Osteocyte (in vitro differentiated cells): ENCODE results near the gene PTPRM. TPM values are rescaled to one million over a fixed set of nuclear protein-coding genes. Genes with fewer than 3 reads are reported as not detected.

ENCODE experiments used
- DNase-seq: peaks from one replicate; pipeline ENCODE4 v3.0.0; 2021; ENCODE audit warnings: mixed read lengths; ENCODE audit not compliant: unreplicated experiment; ENCODE audit errors: extremely low spot score
- H3K27ac Mint-ChIP-seq: one replicate; pipeline ENCODE4 v1.8.0; 2021; ENCODE audit warnings: mild to moderate bottlenecking, mixed read lengths; ENCODE audit not compliant: unreplicated experiment
- H3K27me3 Mint-ChIP-seq: one replicate; pipeline ENCODE4 v1.8.0; 2021; ENCODE audit warnings: mixed read lengths; ENCODE audit not compliant: unreplicated experiment
- H3K36me3 Mint-ChIP-seq: one replicate; pipeline ENCODE4 v1.8.0; 2021; ENCODE audit warnings: mixed read lengths; ENCODE audit not compliant: unreplicated experiment
- H3K4me1 Mint-ChIP-seq: one replicate; pipeline ENCODE4 v1.8.0; 2021; ENCODE audit warnings: mixed read lengths; ENCODE audit not compliant: unreplicated experiment
- H3K4me3 Mint-ChIP-seq: one replicate; pipeline ENCODE4 v1.8.0; 2021; ENCODE audit warnings: mild to moderate bottlenecking, moderate library complexity, mixed read lengths; ENCODE audit not compliant: unreplicated experiment
- H3K9me3 Mint-ChIP-seq: one replicate; pipeline ENCODE4 v1.8.0; 2021; ENCODE audit warnings: mixed read lengths; ENCODE audit not compliant: unreplicated experiment
- CTCF ChIP-seq: fragments of 200-600 bp; sonication (generic); IDR thresholded peaks from 2 replicates; pipeline ENCODE4 v1.5.0; 2021; ENCODE audit warnings: antibody characterized with exemption, mild to moderate bottlenecking, moderate library complexity
- total RNA-seq: library from RNA; stranded (reverse); gene quantifications from 2 replicates; pipeline ENCODE4 v1.2.1, GENCODE V29; 2021

Gene PTPRM
- total RNA-seq, 1 donor from 2014 or later, result 105 TPM

GRCh38 chr18:7557973-7558372 lies 9.1 kb upstream of the PTPRM start:
- Mint-ChIP-seq H3K9me3 (no peaks in the 10 kb centered on the region), H3K27ac (no peak overlapping the region), H3K4me3 (no peak overlapping the region), H3K4me1 (peaks cover 6% of the 10 kb centered on the region), H3K36me3 (no peaks in the 10 kb centered on the region), H3K27me3 (no peaks in the 10 kb centered on the region)
- DNase-seq, result no peak
- TF ChIP-seq CTCF, result no peak

DNA sequence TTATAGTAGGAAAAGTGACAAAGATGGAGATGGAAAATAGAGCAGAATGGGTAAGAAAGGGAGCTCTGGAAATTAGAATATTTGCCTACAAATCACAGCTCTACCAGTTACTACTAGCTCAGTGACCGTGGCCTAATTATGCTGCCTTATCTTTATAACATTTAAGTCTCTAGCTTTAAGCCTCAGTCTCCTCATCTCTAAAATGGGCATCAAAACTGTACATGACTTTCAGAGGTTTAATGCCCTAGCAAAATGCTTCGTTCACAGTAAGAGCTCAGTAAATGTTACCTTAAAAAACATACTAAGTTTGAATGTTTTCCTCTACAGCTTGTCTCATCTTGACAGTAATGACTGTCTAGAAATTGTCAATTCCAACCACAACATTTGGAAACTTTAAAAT lies 8.3 kb upstream of the PTPRM start:
- no peak for TF ChIP-seq CTCF
- Mint-ChIP-seq H3K36me3 (no peaks in the 10 kb centered on the region), H3K27ac (no peak overlapping the region), H3K4me3 (no peak overlapping the region), H3K4me1 (peaks cover 6% of the 10 kb centered on the region), H3K27me3 (no peaks in the 10 kb centered on the region), H3K9me3 (no peaks in the 10 kb centered on the region)
- no peak for DNase-seq

GRCh38 chr18:7559709-7560319 lies 7.3 kb upstream of the PTPRM start:
- no peaks in the 10 kb centered on the region for H3K9me3 Mint-ChIP-seq
- no peaks in the 10 kb centered on the region for H3K27me3 Mint-ChIP-seq
- no peak for TF ChIP-seq CTCF
- no peaks in the 10 kb centered on the region for H3K36me3 Mint-ChIP-seq
- no peak for DNase-seq
- H3K4me1 Mint-ChIP-seq, result peaks cover 6% of the 10 kb centered on the region
- no peak overlapping the region for H3K27ac Mint-ChIP-seq
- H3K4me3 Mint-ChIP-seq, result no peak overlapping the region

- Mint-ChIP-seq H3K4me1 (peaks cover 18% of the 10 kb centered on the region), H3K9me3 (no peaks in the 10 kb centered on the region), H3K4me3 (no peak overlapping the region), H3K27ac (no peak overlapping the region), H3K36me3 (no peaks in the 10 kb centered on the region), H3K27me3 (no peaks in the 10 kb centered on the region)
- no peak for DNase-seq
- no peak for TF ChIP-seq CTCF
Observed at GRCh38 chr18:7561909-7562460, 5.1 kb upstream of the PTPRM start.

DNA sequence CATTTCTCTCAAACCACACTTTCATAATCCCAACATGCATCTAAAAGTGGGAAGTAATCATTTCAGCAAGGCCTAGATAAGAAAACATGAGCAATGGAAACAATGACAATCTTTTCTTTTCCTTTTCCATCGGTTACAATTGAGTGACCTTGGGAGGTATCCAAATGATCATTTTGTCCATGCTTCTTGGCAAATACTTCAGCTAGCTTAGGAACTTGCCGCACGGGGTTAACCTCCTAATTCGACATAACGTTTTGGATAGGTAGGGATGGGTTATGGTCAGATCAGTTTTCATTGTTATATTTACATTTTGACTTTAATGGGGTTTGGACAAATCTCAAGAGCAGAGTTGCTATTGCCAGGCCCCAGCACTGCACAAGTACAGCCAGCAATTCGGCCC lies 4.6 kb upstream of the PTPRM start:
- Mint-ChIP-seq H3K36me3 (no peaks in the 10 kb centered on the region), H3K4me3 (no peak overlapping the region), H3K27me3 (no peaks in the 10 kb centered on the region), H3K9me3 (no peaks in the 10 kb centered on the region), H3K27ac (no peak overlapping the region), H3K4me1 (peaks cover 18% of the 10 kb centered on the region)
- no peak for TF ChIP-seq CTCF
- DNase-seq, result no peak
